Activated CD8-positive, alpha-beta memory T cell treated with anti-CD3 and anti-CD28 coated beads for 36 hours (primary cell): Measurements from ENCODE around the gene PAXX. TPM values are rescaled to one million over a fixed set of nuclear protein-coding genes. Genes with fewer than 3 reads are reported as not detected.

Experiments
- CTCF ChIA-PET: fragments of 350-600 bp; sonication (Branson Sonifier 250); formaldehyde crosslinking; loops from one replicate; lab custom pipeline; 2021; ENCODE audit warnings: antibody characterized with exemption; lab: Charles Lee
- POLR2A ChIA-PET: fragments of 350-600 bp; sonication (Branson Sonifier 250); formaldehyde crosslinking; loops from one replicate; lab custom pipeline; 2021; ENCODE audit warnings: antibody characterized with exemption; lab: Charles Lee
- total RNA-seq, 2 experiments: library from RNA; stranded (reverse); gene quantifications; one replicate each; pipeline ENCODE4 v1.2.3, GENCODE V29; 2021

The PAXX gene
- total RNA-seq, 2 experiments from 2014 or later: 66.9 to 74.6 TPM

- CTCF ChIA-PET: interaction anchor here (1.1 to 3.2 kb wide), 3 partner anchors 23 to 58 kb away, joined by 3 to 10 read pairs (median 5); no protein-coding TSS in a partner anchor
Observed at GRCh38 chr9:137006116-137007003, 14.1 kb downstream of the PAXX start.

GRCh38 chr9:137007108-137007815, 15.0 kb downstream of the PAXX start:
- ChIA-PET POLR2A (interaction anchor here (1.1 kb wide), 1 partner anchor 16 kb away, joined by 4 read pairs; no protein-coding TSS in a partner anchor), CTCF (interaction anchor here (1.1 to 3.2 kb wide), 3 partner anchors 22 to 59 kb away, joined by 3 to 10 read pairs (median 5); no protein-coding TSS in a partner anchor)

More at GRCh38 chr9:137006116-137007003, 14.1 kb downstream of the PAXX start:
- POLR2A ChIA-PET: interaction anchor here (1.1 kb wide), 1 partner anchor 15 kb away, joined by 4 read pairs; no protein-coding TSS in a partner anchor

GRCh38 chr9:137007816-137008270, 15.6 kb downstream of the PAXX start:
- ChIA-PET POLR2A (no interaction called here), CTCF (interaction anchor here (1.1 to 3.2 kb wide), 2 partner anchors 27 to 60 kb away, joined by 3 to 10 read pairs; no protein-coding TSS in a partner anchor)

GRCh38 chr9:137008312-137008711, 16.1 kb downstream of the PAXX start:
- ChIA-PET POLR2A (no interaction called here), CTCF (no interaction called here)

- ChIA-PET POLR2A (no interaction called here), CTCF (interaction anchor here (0.9 kb wide), 1 partner anchor 38 kb away, joined by 3 read pairs; no protein-coding TSS in a partner anchor)
Observed at GRCh38 chr9:137009217-137009616, 17.0 kb downstream of the PAXX start.

- POLR2A ChIA-PET: no interaction called here
Observed at GRCh38 chr9:137009938-137010732, 17.9 kb downstream of the PAXX start.

DNA sequence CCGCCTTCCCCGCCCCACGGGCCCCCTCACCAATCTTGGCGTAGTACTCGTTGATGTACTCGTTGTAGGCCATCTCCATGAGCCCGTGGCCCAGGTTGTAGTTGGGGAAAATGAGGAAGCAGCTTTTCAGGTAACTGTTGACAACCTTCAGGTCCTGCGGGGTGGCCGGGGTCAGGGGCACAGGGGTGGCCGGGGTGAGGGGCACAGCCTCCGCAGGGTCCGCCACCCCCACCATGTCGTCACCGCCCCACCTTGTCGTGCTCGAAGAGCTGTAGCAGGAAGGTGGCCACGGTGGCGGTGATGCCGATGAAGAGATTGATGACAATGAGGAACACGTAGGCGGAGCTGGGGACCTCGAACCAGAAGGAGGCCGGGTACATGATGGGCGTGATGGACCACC, 18.9 kb downstream of the PAXX start:
- ChIA-PET CTCF (interaction anchor here (1.3 to 1.8 kb wide), 2 partner anchors 18 to 23 kb away, joined by 4 to 5 read pairs; no protein-coding TSS in a partner anchor), POLR2A (interaction anchor here (0.6 kb wide), 1 partner anchor 24 kb away, joined by 3 read pairs; no protein-coding TSS in a partner anchor)

More at GRCh38 chr9:137009938-137010732, 17.9 kb downstream of the PAXX start:
- CTCF ChIA-PET: interaction anchor here (0.9 to 1.8 kb wide), 3 partner anchors 19 to 37 kb away, joined by 3 to 5 read pairs (median 4); no protein-coding TSS in a partner anchor

DNA sequence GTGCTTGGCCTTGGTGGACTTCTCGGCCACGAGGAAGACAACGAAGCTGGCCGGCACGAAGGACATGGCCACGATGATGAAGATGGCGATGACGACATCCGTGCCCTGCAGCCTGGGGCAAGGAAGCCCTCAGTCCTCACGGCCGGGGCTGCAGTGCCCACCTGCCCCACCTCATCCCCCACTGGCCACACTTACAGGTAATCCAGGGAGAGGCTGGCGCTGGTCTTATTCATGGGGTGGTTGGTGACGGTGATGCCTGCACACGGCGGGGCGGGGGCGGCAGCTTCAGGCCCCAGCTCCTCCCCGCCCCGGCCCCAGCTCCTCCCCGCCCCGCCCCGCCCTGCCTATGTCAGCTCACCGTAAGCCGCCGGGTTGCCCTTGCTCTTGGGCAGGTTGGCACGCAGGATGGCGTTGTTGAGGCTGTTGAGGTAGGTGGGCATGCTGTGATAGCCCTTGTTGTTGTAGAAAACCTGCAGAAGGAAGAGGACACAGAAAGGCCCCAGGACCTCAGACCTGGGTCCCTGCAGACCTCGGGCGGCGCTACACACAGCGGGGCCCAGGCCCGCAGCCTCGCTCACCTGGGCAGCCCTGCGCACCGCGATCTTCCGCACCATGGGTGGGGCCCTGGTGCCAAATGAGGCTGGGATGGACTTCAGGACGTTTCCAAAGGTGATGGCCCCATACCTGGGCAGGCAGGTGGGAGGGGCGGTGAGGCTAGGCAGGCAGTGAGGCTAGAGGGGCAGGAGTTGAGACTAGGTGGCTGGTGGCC, 19.9 kb downstream of the PAXX start:
- POLR2A ChIA-PET: no interaction called here
- CTCF ChIA-PET: no interaction called here

DNA sequence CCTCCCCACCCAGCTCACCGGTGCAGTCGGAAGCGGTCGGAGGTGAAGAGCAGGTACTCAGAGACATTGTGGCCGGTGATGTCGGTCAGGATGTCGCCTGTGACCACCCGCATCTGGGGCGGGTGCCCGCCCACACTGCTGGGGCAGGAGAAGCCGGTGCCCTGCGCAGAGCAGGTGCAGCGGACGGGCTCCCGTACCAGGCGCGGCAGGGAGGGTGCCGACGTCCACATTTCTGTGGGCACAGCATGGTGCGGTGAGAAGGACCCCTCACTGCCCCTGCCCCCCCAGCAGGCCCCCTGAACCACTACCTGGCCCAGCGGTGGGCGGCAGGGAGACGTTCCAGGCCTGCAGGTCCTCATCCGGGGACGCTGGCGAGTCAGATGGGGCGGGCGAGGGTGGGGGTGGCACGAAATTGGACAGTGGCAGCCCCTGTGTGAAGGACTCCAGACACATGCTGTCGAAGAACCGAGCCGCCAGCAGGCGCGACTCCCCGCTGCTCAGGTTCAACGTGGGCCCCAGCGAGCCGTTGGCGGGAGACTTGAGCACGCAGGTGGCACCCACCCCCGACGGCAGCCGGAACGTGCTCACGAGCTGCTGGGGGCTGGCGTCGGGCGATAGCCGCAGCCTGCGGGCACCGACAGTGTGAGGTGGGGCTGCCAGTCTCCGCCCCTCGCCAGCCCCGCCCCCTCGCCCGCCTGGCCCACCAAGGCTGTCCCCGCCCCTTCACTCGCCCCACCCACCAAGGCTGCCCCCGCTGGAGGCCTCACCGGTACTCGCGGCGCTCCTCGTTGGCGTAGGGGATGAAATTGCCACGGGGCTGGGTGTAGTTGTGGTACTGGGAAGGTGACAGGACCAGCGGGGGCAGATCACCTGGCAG, 20.7 kb downstream of the PAXX start:
- POLR2A ChIA-PET: no interaction called here
- CTCF ChIA-PET: no interaction called here

GRCh38 chr9:137013571-137013940, 21.3 kb downstream of the PAXX start:
- ChIA-PET POLR2A (no interaction called here), CTCF (no interaction called here)

- CTCF ChIA-PET: interaction anchor here (3.1 kb wide), 1 partner anchor 15 kb away, joined by 10 read pairs; the partner anchor contains the start of gene ABCA2
- POLR2A ChIA-PET: no interaction called here
Observed at GRCh38 chr9:137014166-137014565, 21.9 kb downstream of the PAXX start.

DNA sequence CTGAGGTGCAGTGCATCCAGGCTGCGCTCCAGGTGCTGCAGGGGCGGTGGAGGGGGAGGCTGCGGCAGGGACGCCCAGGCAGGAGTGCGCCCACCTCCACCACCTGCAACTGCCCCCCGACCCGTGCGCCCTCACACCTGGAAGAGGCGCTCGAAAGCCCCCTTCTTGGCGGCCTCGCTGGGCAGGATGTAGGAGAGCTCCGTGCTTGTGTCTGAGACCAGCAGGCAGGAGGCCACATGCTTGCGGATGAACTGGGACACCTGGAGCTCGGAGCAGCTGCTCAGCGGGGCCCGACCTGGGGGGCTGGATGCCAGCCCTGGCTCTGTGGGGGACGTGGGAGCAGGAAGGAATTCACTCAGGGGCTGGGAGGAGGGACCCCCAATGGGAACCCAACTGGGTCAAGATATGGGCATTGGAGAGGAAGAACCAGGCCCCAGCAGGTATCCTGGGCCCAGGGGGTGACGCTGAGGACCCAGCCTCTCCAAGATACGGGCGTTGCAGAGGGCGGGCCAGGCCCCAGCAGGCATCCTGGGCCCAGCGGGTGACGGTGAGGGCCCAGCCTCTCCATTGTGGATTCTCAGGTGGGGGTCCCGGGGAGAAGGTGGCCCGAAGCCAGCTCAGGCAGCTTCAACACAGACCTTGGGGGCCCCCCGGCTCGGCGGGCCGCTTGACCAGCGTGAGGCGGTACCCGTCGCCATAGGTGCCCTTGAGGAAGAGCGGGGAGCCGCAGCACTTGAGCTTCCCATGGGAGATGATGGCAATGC, 22.7 kb downstream of the PAXX start:
- CTCF ChIA-PET: interaction anchor here (3.1 kb wide), 1 partner anchor 14 kb away, joined by 10 read pairs; the partner anchor contains the start of gene ABCA2

GRCh38 chr9:137015540-137015930, 23.3 kb downstream of the PAXX start:
- POLR2A ChIA-PET: no interaction called here
- CTCF ChIA-PET: interaction anchor here (3.1 kb wide), 1 partner anchor 13 kb away, joined by 10 read pairs; the partner anchor contains the start of gene ABCA2

More for the DNA sequence above, 22.7 kb downstream of the PAXX start:
- POLR2A ChIA-PET: no interaction called here

DNA sequence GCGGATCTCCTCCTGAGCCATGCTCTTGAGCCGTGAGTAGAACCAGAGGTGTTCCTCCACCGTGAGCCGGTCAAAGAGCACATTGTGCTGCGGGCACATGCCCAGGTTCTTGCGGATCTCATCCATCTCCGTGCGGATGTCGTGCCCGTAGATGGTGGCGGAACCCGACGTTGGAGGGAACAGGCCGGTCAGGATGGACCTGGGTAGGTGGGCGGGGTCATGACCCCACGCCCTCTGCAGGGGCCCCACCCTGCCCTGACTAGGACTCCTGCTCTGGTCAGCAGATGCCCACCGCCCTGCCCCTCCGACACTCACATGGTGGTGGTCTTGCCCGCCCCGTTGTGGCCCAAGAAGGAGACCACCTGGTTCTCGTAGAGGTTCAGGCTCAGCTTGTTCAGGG, 23.8 kb downstream of the PAXX start:
- CTCF ChIA-PET: interaction anchor here (3.1 kb wide), 1 partner anchor 13 kb away, joined by 10 read pairs; the partner anchor contains the start of gene ABCA2
- POLR2A ChIA-PET: no interaction called here

- CTCF ChIA-PET: interaction anchor here (3.1 kb wide), 1 partner anchor 13 kb away, joined by 10 read pairs; the partner anchor contains the start of gene ABCA2
- POLR2A ChIA-PET: no interaction called here
Observed at GRCh38 chr9:137016436-137016835, 24.2 kb downstream of the PAXX start.

DNA sequence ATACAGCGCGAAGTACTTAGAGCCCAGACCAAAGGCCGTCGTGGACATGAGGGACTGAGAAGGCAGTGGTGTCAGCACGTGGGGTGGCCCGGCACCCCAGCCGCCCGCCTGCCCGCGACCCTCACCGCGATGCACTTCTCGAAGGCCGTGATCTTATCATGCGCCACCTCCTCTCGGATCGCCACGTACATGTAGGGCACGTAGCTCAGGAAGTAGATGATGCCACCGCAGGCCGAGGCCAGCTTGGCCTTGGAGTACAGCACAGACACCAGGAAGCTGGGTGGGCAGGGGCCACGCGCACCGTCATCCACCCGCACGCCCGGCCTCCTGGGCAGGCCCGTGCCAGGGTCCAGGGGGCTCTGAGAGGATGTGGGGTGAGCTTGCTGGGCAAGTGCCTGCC, 24.8 kb downstream of the PAXX start:
- CTCF ChIA-PET: interaction anchor here (3.1 kb wide), 1 partner anchor 12 kb away, joined by 10 read pairs; the partner anchor contains the start of gene ABCA2
- POLR2A ChIA-PET: no interaction called here
